ENCODE results near the gene CDCA4. TPM values are rescaled to one million over a fixed set of nuclear protein-coding genes. Genes with fewer than 3 reads are reported as not detected.

Gene CDCA4
- total and polyA plus RNA-seq, 2 donors (not counting 1 experiment from before 2014, with no cell fraction given) = 6.3 to 11.7 TPM

DNA sequence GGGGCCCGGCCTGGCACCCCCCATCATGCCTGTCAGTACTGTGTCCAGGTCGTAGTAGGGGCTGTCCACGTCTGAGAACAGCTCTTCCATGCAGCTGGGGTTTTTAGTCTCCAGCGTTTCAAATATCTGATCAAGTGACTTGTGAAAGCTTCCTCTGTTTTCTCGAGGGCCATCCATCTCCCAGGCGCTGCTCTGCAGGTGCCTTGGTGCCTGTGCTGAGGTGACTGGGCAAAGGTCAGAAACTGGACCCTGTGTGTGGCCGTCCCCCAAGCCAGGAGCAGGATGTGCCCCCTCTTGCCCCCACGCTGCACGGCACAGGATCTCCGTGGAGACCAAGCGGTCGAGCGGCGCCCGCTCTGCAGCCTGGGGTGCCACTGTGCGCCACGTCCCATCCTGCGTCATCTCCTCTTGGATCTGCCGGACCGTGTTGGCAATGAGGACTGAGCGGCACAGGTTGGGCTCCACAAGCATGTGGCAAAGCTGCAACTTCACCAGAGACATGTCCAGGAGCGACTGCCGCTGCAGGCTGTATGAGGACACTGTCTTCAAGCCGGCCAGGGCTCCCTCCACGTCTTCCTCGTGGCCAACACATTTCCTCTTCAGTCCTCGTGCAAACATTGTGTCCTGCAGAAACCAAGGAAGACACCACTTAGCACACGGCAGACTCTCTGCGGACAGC is 9.4 kb downstream of the CDCA4 start:
- no peak for TF ChIP-seq EZH2 (IDR thresholded peaks at IDR 0.05; ENCODE audit: borderline replicate concordance, insufficient read depth, low read depth, low read length, poor library complexity, severe bottlenecking)
- TF ChIP-seq, protein P1, sequence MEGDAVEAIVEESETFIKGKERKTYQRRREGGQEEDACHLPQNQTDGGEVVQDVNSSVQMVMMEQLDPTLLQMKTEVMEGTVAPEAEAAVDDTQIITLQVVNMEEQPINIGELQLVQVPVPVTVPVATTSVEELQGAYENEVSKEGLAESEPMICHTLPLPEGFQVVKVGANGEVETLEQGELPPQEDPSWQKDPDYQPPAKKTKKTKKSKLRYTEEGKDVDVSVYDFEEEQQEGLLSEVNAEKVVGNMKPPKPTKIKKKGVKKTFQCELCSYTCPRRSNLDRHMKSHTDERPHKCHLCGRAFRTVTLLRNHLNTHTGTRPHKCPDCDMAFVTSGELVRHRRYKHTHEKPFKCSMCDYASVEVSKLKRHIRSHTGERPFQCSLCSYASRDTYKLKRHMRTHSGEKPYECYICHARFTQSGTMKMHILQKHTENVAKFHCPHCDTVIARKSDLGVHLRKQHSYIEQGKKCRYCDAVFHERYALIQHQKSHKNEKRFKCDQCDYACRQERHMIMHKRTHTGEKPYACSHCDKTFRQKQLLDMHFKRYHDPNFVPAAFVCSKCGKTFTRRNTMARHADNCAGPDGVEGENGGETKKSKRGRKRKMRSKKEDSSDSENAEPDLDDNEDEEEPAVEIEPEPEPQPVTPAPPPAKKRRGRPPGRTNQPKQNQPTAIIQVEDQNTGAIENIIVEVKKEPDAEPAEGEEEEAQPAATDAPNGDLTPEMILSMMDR (IDR thresholded peaks at IDR 0.05) = no peak
- Histone ChIP-seq H3K36me3 (replicated peaks in 1 of 2; ENCODE audit: control extremely low read depth in 1 of 2, control insufficient read depth in 1 of 2, extremely low read depth in 1 of 2, insufficient read depth in 2 of 2, low read length in 1 of 2) (peaks cover 2 to 19% of the 10 kb centered on the region in 2 experiments), H3K4me3 (ENCODE audit: control extremely low read depth in 1 of 5, extremely low read depth in 1 of 5, insufficient read depth in 1 of 5, low read depth in 2 of 5, low read length in 4 of 5) (no peak overlapping the region), H4K20me1 (ENCODE audit: control insufficient read depth, insufficient read depth, low read length, poor library complexity, severe bottlenecking) (peaks cover 49% of the 10 kb centered on the region), H3K4me1 (ENCODE audit: control insufficient read depth in 2 of 2, insufficient read depth in 2 of 2, low read length in 2 of 2) (peaks cover 6 to 7% of the 10 kb centered on the region in 2 donors), H3K4me2 (replicated peaks; ENCODE audit: low read depth, low read length, poor library complexity, severe bottlenecking) (no peak overlapping the region), H3K9ac (ENCODE audit: low read length) (no peak overlapping the region), H3K79me2 (ENCODE audit: control insufficient read depth, insufficient read depth, low read length) (peaks cover 57% of the 10 kb centered on the region), H3K27ac (ENCODE audit: low read length in 2 of 2) (no peak overlapping the region), H2AFZ (ENCODE audit: insufficient read depth, low read depth, low read length, poor library complexity, severe bottlenecking) (no peak overlapping the region), H3K9me3 (ENCODE audit: control extremely low read depth in 1 of 3, control insufficient read depth in 2 of 3, insufficient read depth in 1 of 3, low read length in 2 of 3) (no peaks in the 10 kb centered on the region), H3K27me3 (replicated peaks in 1 of 4; ENCODE audit: control extremely low read depth in 1 of 4, control insufficient read depth in 3 of 4, insufficient read depth in 4 of 4, low read length in 3 of 4) (no peaks in the 10 kb centered on the region)
- Mint-ChIP-seq H3K27me3 (no peaks in the 10 kb centered on the region), H3K9me3 (ENCODE audit: insufficient read depth) (no peaks in the 10 kb centered on the region), H3K4me1 (peaks cover 37% of the 10 kb centered on the region), H3K27ac (no peak overlapping the region), H3K4me3 (no peak overlapping the region)
- CTCF ChIA-PET = interaction anchor here (0.9 to 1.4 kb wide), 5 partner anchors 12 to 72 kb away, joined by 3 to 13 read pairs (median 3); partner anchors contain the start of gene GPR132
- intact Hi-C loops (cut with micrococcal nuclease) = no loop called here
- no peak for DNase-seq
- POLR2A ChIA-PET = interaction anchor here (0.6 kb wide), 1 partner anchor 116 kb away, joined by 5 read pairs; no protein-coding TSS in a partner anchor
- WGBS (ENCODE audit: insufficient coverage) = 89% methylated on average over 29 of the region's 29 CpGs
- ATAC-seq (ENCODE audit: low read depth) = no peak

DNA sequence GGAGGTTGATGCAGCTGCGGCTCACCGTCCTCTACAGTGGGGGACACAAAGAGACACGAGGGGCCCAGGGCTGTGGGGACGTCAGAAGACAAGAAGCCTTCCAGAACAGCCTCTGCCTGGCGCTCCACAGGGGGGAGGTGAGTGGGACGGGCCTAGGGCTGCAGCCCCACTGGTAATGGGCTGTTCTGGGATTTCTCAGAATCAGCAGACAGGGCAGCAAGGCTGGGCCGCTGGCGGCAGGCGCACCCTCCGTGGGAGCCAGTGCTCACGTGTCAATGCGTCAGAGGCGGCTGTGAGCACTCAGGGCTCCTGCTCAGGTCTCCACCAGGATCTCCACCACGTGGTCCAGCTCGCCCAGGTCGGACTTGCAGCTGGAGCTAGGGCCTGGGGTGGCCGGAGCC is 10.0 kb downstream of the CDCA4 start:
- peaks cover 52% of the 10 kb centered on the region for H3K79me2 ChIP-seq (ENCODE audit: control insufficient read depth, insufficient read depth, low read length)
- TF ChIP-seq, protein P1 (IDR thresholded peaks at IDR 0.05) = no peak
- TF ChIP-seq EZH2 (IDR thresholded peaks at IDR 0.05; ENCODE audit: borderline replicate concordance, insufficient read depth, low read depth, low read length, poor library complexity, severe bottlenecking) = no peak
- intact Hi-C loops (cut with micrococcal nuclease) = no loop called here
- no peak overlapping the region for H3K4me2 ChIP-seq (replicated peaks; ENCODE audit: low read depth, low read length, poor library complexity, severe bottlenecking)
- Mint-ChIP-seq H3K4me3 (no peak overlapping the region), H3K27me3 (no peaks in the 10 kb centered on the region), H3K9me3 (ENCODE audit: insufficient read depth) (no peaks in the 10 kb centered on the region), H3K4me1 (peaks cover 32% of the 10 kb centered on the region), H3K27ac (no peak overlapping the region)
- H2AFZ ChIP-seq (ENCODE audit: insufficient read depth, low read depth, low read length, poor library complexity, severe bottlenecking) = no peak overlapping the region
- H3K36me3 ChIP-seq (replicated peaks in 1 of 2; ENCODE audit: control extremely low read depth in 1 of 2, control insufficient read depth in 1 of 2, extremely low read depth in 1 of 2, insufficient read depth in 2 of 2, low read length in 1 of 2) = peaks cover 2 to 19% of the 10 kb centered on the region in 2 experiments
- no peaks in the 10 kb centered on the region for H3K9me3 ChIP-seq (ENCODE audit: control extremely low read depth in 1 of 3, control insufficient read depth in 2 of 3, insufficient read depth in 1 of 3, low read length in 2 of 3)
- H3K4me3 ChIP-seq (ENCODE audit: control extremely low read depth in 1 of 5, extremely low read depth in 1 of 5, insufficient read depth in 1 of 5, low read depth in 2 of 5, low read length in 4 of 5) = no peak overlapping the region
- ATAC-seq (ENCODE audit: low read depth) (no peak), DNase-seq (no peak)
- H3K27me3 ChIP-seq (replicated peaks in 1 of 4; ENCODE audit: control extremely low read depth in 1 of 4, control insufficient read depth in 3 of 4, insufficient read depth in 4 of 4, low read length in 3 of 4) = no peaks in the 10 kb centered on the region
- ChIA-PET POLR2A (no interaction called here), CTCF (interaction anchor here (0.9 kb wide), 1 partner anchor 22 kb away, joined by 3 read pairs; no protein-coding TSS in a partner anchor)
- no peak overlapping the region for H3K27ac ChIP-seq (ENCODE audit: low read length in 2 of 2)
- H4K20me1 ChIP-seq (ENCODE audit: control insufficient read depth, insufficient read depth, low read length, poor library complexity, severe bottlenecking) = peaks cover 46% of the 10 kb centered on the region
- 88% methylated on average over 17 of the region's 17 CpGs for WGBS (ENCODE audit: insufficient coverage)
- H3K4me1 ChIP-seq (ENCODE audit: control insufficient read depth in 2 of 2, insufficient read depth in 2 of 2, low read length in 2 of 2) = peaks cover 6 to 7% of the 10 kb centered on the region in 2 donors
- no peak overlapping the region for H3K9ac ChIP-seq (ENCODE audit: low read length)
